Measurements from ENCODE around the gene PRKAG2. TPM values are rescaled to one million over a fixed set of nuclear protein-coding genes. Genes with fewer than 3 reads are reported as not detected.
A peak's percentile ranks its signal among the peaks of the same experiment; 100 is the strongest.
"Not testable (repeated sequence)": the region's sequence is repeated elsewhere in the genome, so short reads cannot be mapped to it uniquely, and the experiment has no call there.

PRKAG2 gene
- total and polyA plus RNA-seq, 5 donors: 162 to 298 (median 181) TPM

- WGBS: 95% methylated on average over 7 of the region's 7 CpGs
- intact Hi-C loops (cut with DNase I): no loop called here
- Histone ChIP-seq H3K27ac (ENCODE audit: low read length) (no peak overlapping the region), H3K27me3 (ENCODE audit: control insufficient read depth, insufficient read depth) (no peaks in the 10 kb centered on the region), H3K9me3 (ENCODE audit: control insufficient read depth, low read length) (no peaks in the 10 kb centered on the region), H3K4me1 (ENCODE audit: control insufficient read depth, insufficient read depth, low read length) (no peaks in the 10 kb centered on the region), H3K4me3 (ENCODE audit: low read length) (no peak overlapping the region)
- ATAC-seq (no peak), DNase-seq (no peak)
Observed at GRCh38 chr7:151549083-151549482, 327.8 kb downstream of the PRKAG2 start.

GRCh38 chr7:151544183-151544582, 332.7 kb downstream of the PRKAG2 start:
- no peaks in the 10 kb centered on the region for H3K9me3 ChIP-seq (ENCODE audit: control insufficient read depth, low read length)
- ATAC-seq (no peak), DNase-seq (no peak)
- intact Hi-C loops (cut with DNase I): no loop called here
- H3K27ac ChIP-seq (ENCODE audit: low read length): no peak overlapping the region
- no peaks in the 10 kb centered on the region for H3K4me1 ChIP-seq (ENCODE audit: control insufficient read depth, insufficient read depth, low read length)
- H3K27me3 ChIP-seq (ENCODE audit: control insufficient read depth, insufficient read depth): no peaks in the 10 kb centered on the region
- H3K4me3 ChIP-seq (ENCODE audit: low read length): no peak overlapping the region

- no peaks in the 10 kb centered on the region for H3K27me3 ChIP-seq (ENCODE audit: control insufficient read depth, insufficient read depth)
- DNase-seq (no peak), ATAC-seq (no peak)
- no peaks in the 10 kb centered on the region for H3K4me1 ChIP-seq (ENCODE audit: control insufficient read depth, insufficient read depth, low read length)
- 91% methylated on average over 6 of the region's 6 CpGs for WGBS
- H3K27ac ChIP-seq (ENCODE audit: low read length): no peak overlapping the region
- H3K9me3 ChIP-seq (ENCODE audit: control insufficient read depth, low read length): no peaks in the 10 kb centered on the region
- H3K4me3 ChIP-seq (ENCODE audit: low read length): no peak overlapping the region
- intact Hi-C loops (cut with DNase I): no loop called here
Observed at GRCh38 chr7:151542606-151543130, 334.2 kb downstream of the PRKAG2 start.

- no peak overlapping the region for H3K27ac ChIP-seq (ENCODE audit: low read length)
- intact Hi-C loops (cut with DNase I): no loop called here
- H3K4me3 ChIP-seq (ENCODE audit: low read length): no peak overlapping the region
- DNase-seq: no peak
- H3K27me3 ChIP-seq (ENCODE audit: control insufficient read depth, insufficient read depth): no peaks in the 10 kb centered on the region
- H3K4me1 ChIP-seq (ENCODE audit: control insufficient read depth, insufficient read depth, low read length): no peaks in the 10 kb centered on the region
- WGBS: 89% methylated on average over 17 of the region's 17 CpGs
- H3K9me3 ChIP-seq (ENCODE audit: control insufficient read depth, low read length): no peaks in the 10 kb centered on the region
- no peak for ATAC-seq
Observed at GRCh38 chr7:151541709-151542499, 335.0 kb downstream of the PRKAG2 start.

GRCh38 chr7:151540146-151540545, 336.8 kb downstream of the PRKAG2 start:
- ATAC-seq (no peak), DNase-seq (no peak)
- Histone ChIP-seq H3K27me3 (ENCODE audit: control insufficient read depth, insufficient read depth) (no peaks in the 10 kb centered on the region), H3K27ac (ENCODE audit: low read length) (no peak overlapping the region), H3K4me3 (ENCODE audit: low read length) (no peak overlapping the region), H3K4me1 (ENCODE audit: control insufficient read depth, insufficient read depth, low read length) (no peaks in the 10 kb centered on the region), H3K9me3 (ENCODE audit: control insufficient read depth, low read length) (no peaks in the 10 kb centered on the region)
- intact Hi-C loops (cut with DNase I): no loop called here
- WGBS: 97% methylated on average over 4 of the region's 4 CpGs

- Histone ChIP-seq H3K27me3 (ENCODE audit: control insufficient read depth, insufficient read depth) (no peaks in the 10 kb centered on the region), H3K4me1 (ENCODE audit: control insufficient read depth, insufficient read depth, low read length) (no peaks in the 10 kb centered on the region), H3K4me3 (ENCODE audit: low read length) (no peak overlapping the region), H3K27ac (ENCODE audit: low read length) (no peak overlapping the region), H3K9me3 (ENCODE audit: control insufficient read depth, low read length) (no peaks in the 10 kb centered on the region)
- DNase-seq (peak; percentile 42 to 82 (median 77)), ATAC-seq (peak; percentile 86 to 90)
- WGBS: 55% methylated on average over 9 of the region's 9 CpGs
- intact Hi-C loops (cut with DNase I): no loop called here
Observed at GRCh38 chr7:151539088-151539671, 337.7 kb downstream of the PRKAG2 start.

GRCh38 chr7:151537818-151538561, 338.9 kb downstream of the PRKAG2 start:
- H3K4me1 ChIP-seq (ENCODE audit: control insufficient read depth, insufficient read depth, low read length): no peaks in the 10 kb centered on the region
- H3K9me3 ChIP-seq (ENCODE audit: control insufficient read depth, low read length): no peaks in the 10 kb centered on the region
- no peak overlapping the region for H3K4me3 ChIP-seq (ENCODE audit: low read length)
- H3K27me3 ChIP-seq (ENCODE audit: control insufficient read depth, insufficient read depth): no peaks in the 10 kb centered on the region
- H3K27ac ChIP-seq (ENCODE audit: low read length): no peak overlapping the region
- peak; percentile 75 to 83 for ATAC-seq
- DNase-seq: peak in 1 of 3 donors; percentile 63
- 29% methylated on average over 8 of the region's 8 CpGs for WGBS
- intact Hi-C loops (cut with DNase I): no loop called here

- 93% methylated on average over 2 of the region's 2 CpGs for WGBS
- DNase-seq; ATAC-seq; H3K27me3 ChIP-seq (ENCODE audit: control insufficient read depth, insufficient read depth); H3K4me3 ChIP-seq (ENCODE audit: low read length); H3K27ac ChIP-seq (ENCODE audit: low read length); H3K9me3 ChIP-seq (ENCODE audit: control insufficient read depth, low read length); H3K4me1 ChIP-seq (ENCODE audit: control insufficient read depth, insufficient read depth, low read length); intact Hi-C loops (cut with DNase I): not testable (repeated sequence)
Observed at GRCh38 chr7:151536178-151536577, 340.7 kb downstream of the PRKAG2 start.

GRCh38 chr7:151529842-151530241, 347.1 kb downstream of the PRKAG2 start:
- no peak overlapping the region for H3K4me3 ChIP-seq (ENCODE audit: low read length)
- H3K27ac ChIP-seq (ENCODE audit: low read length): no peak overlapping the region
- ATAC-seq (no peak), DNase-seq (no peak)
- intact Hi-C loops (cut with DNase I): no loop called here
- no peaks in the 10 kb centered on the region for H3K4me1 ChIP-seq (ENCODE audit: control insufficient read depth, insufficient read depth, low read length)
- H3K27me3 ChIP-seq (ENCODE audit: control insufficient read depth, insufficient read depth): no peaks in the 10 kb centered on the region
- H3K9me3 ChIP-seq (ENCODE audit: control insufficient read depth, low read length): no peaks in the 10 kb centered on the region

- intact Hi-C loops (cut with DNase I): no loop called here
- H3K27me3 ChIP-seq (ENCODE audit: control insufficient read depth, insufficient read depth): no peaks in the 10 kb centered on the region
- no peak for ATAC-seq
- DNase-seq: no peak
- H3K27ac ChIP-seq (ENCODE audit: low read length): no peak overlapping the region
- no peak overlapping the region for H3K4me3 ChIP-seq (ENCODE audit: low read length)
- H3K4me1 ChIP-seq (ENCODE audit: control insufficient read depth, insufficient read depth, low read length): peaks cover 3% of the 10 kb centered on the region
- WGBS: 92% methylated on average over 2 of the region's 2 CpGs
- no peaks in the 10 kb centered on the region for H3K9me3 ChIP-seq (ENCODE audit: control insufficient read depth, low read length)
Observed at GRCh38 chr7:151524845-151525244, 352.1 kb downstream of the PRKAG2 start.

- no peaks in the 10 kb centered on the region for H3K27me3 ChIP-seq (ENCODE audit: control insufficient read depth, insufficient read depth)
- 89% methylated on average over 8 of the region's 8 CpGs for WGBS
- DNase-seq: no peak
- intact Hi-C loops (cut with DNase I): no loop called here
- no peak overlapping the region for H3K4me3 ChIP-seq (ENCODE audit: low read length)
- ATAC-seq: no peak
- no peak overlapping the region for H3K27ac ChIP-seq (ENCODE audit: low read length)
- no peaks in the 10 kb centered on the region for H3K9me3 ChIP-seq (ENCODE audit: control insufficient read depth, low read length)
- H3K4me1 ChIP-seq (ENCODE audit: control insufficient read depth, insufficient read depth, low read length): peaks cover 3% of the 10 kb centered on the region
Observed at GRCh38 chr7:151524331-151524730, 352.6 kb downstream of the PRKAG2 start.

Data from right cardiac atrium (tissue), 5 donors.